HepG2 (cell line): ENCODE measurements around the gene EID3. TPM values are rescaled to one million over a fixed set of nuclear protein-coding genes. Genes with fewer than 3 reads are reported as not detected.

Experiments used
- CBX2 ChIP-seq, 2 experiments: fragments of 200-600 bp in 1 of 2; sonication (generic); formaldehyde crosslinking in 1 of 2; IDR thresholded peaks; 2 replicates each; pipeline versions ENCODE4 v1.7.0 to v1.8.1; 2018 to 2022; ENCODE audit warnings: low read depth in 2 of 2, low read length in 1 of 2, mild to moderate bottlenecking in 1 of 2, missing genetic modification reagents in 1 of 2
- CENPT ChIP-seq: sonication (generic); formaldehyde crosslinking; IDR thresholded peaks from 2 replicates; pipeline ENCODE4 v1.8.0; 2022; ENCODE audit warnings: low read depth, mild to moderate bottlenecking, moderate library complexity, missing genetic modification reagents
- KDM6A ChIP-seq: IDR thresholded peaks from 2 replicates; pipeline ENCODE4 v1.6.1; 2016; ENCODE audit warnings: low read depth
- NR2F1 ChIP-seq, 2 experiments: fragments of 450-650 bp in 1 of 2; formaldehyde crosslinking in 1 of 2; IDR thresholded peaks; 2 replicates each; pipeline versions ENCODE4 v1.5.0 to v1.6.1; 2016 to 2020; ENCODE audit warnings: mild to moderate bottlenecking in 1 of 2, missing compliant biosample characterization in 1 of 2, missing genetic modification reagents in 1 of 2, moderate library complexity in 1 of 2
- PHF20 ChIP-seq: sonication (generic); formaldehyde crosslinking; IDR thresholded peaks from 2 replicates; pipeline ENCODE4 v1.5.0; 2020; ENCODE audit warnings: mild to moderate bottlenecking, missing genetic modification reagents
- RBM22 ChIP-seq: fragments of 200-400 bp; formaldehyde crosslinking; optimal IDR thresholded peaks from 2 replicates; pipeline ENCODE3; 2017; ENCODE audit warnings: mild to moderate bottlenecking, low read length, moderate library complexity
- SKIL ChIP-seq: sonication (generic); formaldehyde crosslinking; IDR thresholded peaks from 2 replicates; pipeline ENCODE4 v1.8.0; 2022; ENCODE audit warnings: missing genetic modification reagents, mild to moderate bottlenecking, moderate library complexity, borderline replicate concordance
- ZBTB10 ChIP-seq: sonication (generic); formaldehyde crosslinking; IDR thresholded peaks from 2 replicates; pipeline ENCODE4 v1.4.0; 2020; ENCODE audit warnings: missing genetic modification reagents, borderline replicate concordance
- ZHX1 ChIP-seq: sonication (generic); formaldehyde crosslinking; IDR thresholded peaks from 2 replicates; pipeline ENCODE4 v1.8.1; 2022; ENCODE audit warnings: low read depth, mild to moderate bottlenecking, missing genetic modification reagents
- ZNF263 ChIP-seq: sonication (generic); formaldehyde crosslinking; IDR thresholded peaks from 2 replicates; pipeline ENCODE4 v1.4.0; 2020; ENCODE audit warnings: missing genetic modification reagents
- ZNF550 ChIP-seq: sonication (generic); formaldehyde crosslinking; IDR thresholded peaks from 2 replicates; pipeline ENCODE4 v1.4.0; 2020; ENCODE audit warnings: mild to moderate bottlenecking, missing genetic modification reagents, borderline replicate concordance
- ZNF615 ChIP-seq: sonication (generic); formaldehyde crosslinking; IDR thresholded peaks from 2 replicates; pipeline ENCODE4 v1.5.0; 2020; ENCODE audit warnings: mild to moderate bottlenecking, missing genetic modification reagents, borderline replicate concordance
- polyA plus RNA-seq, 8 experiments: library from polyadenylated mRNA; depleted of rRNA in 3 of 8; stranded (reverse) in 7 of 8; unstranded in 1 of 8; fragments of >200 nt; fragmentation: Illumina TruSeq in 4 of 8; extraction: Trizol in 4 of 8; gene quantifications; 2 replicates each; pipeline versions ENCODE4 v1.2.1 to v1.2.3, GENCODE V29; 2011 to 2016; ENCODE audit warnings: low read depth in 4 of 8, missing spikeins in 1 of 8, mixed read lengths in 1 of 8; ENCODE audit not compliant: insufficient read depth in 1 of 8
- total RNA-seq, 5 experiments: library from RNA; depleted of rRNA; stranded (reverse); fragments of >200 nt; fragmentation: Illumina TruSeq; extraction: Trizol; gene quantifications; 2 replicates each; pipeline ENCODE4 v1.2.3, GENCODE V29; 2016; ENCODE audit warnings: low read depth in 1 of 5
- TF ChIP-seq, protein P1 (sequence below): sonication (generic); formaldehyde crosslinking; IDR thresholded peaks from 2 replicates; pipeline ENCODE4 v1.5.0; 2020; ENCODE audit warnings: missing genetic modification reagents

EID3 gene
- total and polyA plus RNA-seq, 2 of the 13 experiments (the other 11 are each of a cell fraction or from before 2014, with no cell fraction given): 0.38 to 4.5 TPM

- TF ChIP-seq CBX2 (IDR thresholded peaks at IDR 0.05; ENCODE audit: low read depth, low read length) (no peak), CBX2 (CRISPR knock-in tag; IDR thresholded peaks at IDR 0.05; ENCODE audit: low read depth) (no peak), ZBTB10 (no peak), RBM22 (no peak), ZNF550 (CRISPR knock-in tag) (no peak), CENPT (no peak), ZHX1 (CRISPR knock-in tag) (no peak), PHF20 (CRISPR knock-in tag) (no peak), NR2F1 (CRISPR knock-in tag; IDR thresholded peaks at IDR 0.05) (no peak), ZNF263 (CRISPR knock-in tag) (no peak), KDM6A (no peak), ZNF615 (CRISPR knock-in tag) (no peak), SKIL (no peak)
- TF ChIP-seq, protein P1, sequence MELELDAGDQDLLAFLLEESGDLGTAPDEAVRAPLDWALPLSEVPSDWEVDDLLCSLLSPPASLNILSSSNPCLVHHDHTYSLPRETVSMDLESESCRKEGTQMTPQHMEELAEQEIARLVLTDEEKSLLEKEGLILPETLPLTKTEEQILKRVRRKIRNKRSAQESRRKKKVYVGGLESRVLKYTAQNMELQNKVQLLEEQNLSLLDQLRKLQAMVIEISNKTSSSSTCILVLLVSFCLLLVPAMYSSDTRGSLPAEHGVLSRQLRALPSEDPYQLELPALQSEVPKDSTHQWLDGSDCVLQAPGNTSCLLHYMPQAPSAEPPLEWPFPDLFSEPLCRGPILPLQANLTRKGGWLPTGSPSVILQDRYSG (CRISPR knock-in tag): no peak
Observed at GRCh38 chr12:104286516-104287482, 16.7 kb upstream of the EID3 start (continued).
